Activated CD4-positive, alpha-beta T cell treated with anti-CD3 and anti-CD28 coated beads, Interleukin-2, amount 50 U/mL, for 16 hours (primary cell): ENCODE results near the gene LRRC8B.
A peak's percentile ranks its signal among the peaks of the same experiment; 100 is the strongest.
"Not testable (repeated sequence)": the region's sequence is repeated elsewhere in the genome, so short reads cannot be mapped to it uniquely, and the experiment has no call there.

Experiments used
- DNase-seq: peaks from one replicate; pipeline ENCODE4 v3.0.0-alpha.2; 2020

The LRRC8B gene

DNA sequence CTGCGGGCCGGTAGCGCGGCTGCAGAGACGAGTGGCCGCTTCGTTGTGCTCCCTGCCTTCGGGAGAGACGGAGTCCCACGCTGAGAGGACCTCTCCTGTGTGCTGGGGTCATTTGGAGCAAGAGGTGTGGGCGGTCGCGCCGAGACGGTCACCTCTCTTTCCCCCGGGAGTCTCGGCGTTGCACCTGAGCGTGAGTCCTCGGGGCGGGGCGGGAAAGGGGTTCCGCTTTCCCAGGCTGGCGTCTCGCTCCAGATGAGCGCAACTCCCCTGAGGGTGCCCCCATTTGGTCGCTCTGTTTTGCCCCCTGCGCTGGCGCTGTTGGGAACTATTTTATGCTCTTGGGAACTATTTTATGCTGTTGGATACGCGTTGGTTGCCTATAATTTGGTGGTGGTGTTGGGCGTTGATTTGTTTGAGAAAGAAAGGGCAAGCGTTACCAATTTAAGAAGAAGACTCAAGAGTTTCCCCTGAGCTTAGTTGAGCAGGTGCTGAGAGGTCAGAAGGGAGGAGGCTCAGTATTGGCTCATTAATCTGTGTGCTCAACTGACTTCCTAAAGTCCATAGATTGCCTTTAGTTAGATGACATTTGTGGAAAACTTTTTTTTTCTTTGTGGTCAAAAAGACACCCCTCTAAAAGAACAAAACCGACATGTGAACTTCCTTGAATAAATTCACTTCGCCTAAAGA is 683 bp downstream of the LRRC8B start:
- peak; percentile 25 for DNase-seq

DNA sequence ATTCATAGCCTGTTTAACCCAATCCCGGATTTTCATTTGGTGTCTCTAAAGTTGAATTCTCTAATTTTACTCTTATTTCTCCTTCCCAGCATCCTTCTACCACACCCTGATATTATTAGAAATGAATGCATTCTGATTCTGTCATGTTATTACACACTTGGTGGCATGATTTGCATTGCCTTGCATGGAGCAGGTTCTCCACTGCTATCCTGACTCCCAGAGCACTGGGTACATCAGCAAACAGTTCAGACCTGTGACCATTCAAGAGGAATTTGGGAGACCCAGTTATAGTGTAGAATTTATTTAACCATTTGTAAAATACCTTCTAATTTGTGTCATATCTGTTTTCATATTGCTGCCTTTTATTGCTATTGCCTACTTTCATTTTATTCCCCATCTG is 2.6 kb downstream of the LRRC8B start:
- no peak for DNase-seq

DNA sequence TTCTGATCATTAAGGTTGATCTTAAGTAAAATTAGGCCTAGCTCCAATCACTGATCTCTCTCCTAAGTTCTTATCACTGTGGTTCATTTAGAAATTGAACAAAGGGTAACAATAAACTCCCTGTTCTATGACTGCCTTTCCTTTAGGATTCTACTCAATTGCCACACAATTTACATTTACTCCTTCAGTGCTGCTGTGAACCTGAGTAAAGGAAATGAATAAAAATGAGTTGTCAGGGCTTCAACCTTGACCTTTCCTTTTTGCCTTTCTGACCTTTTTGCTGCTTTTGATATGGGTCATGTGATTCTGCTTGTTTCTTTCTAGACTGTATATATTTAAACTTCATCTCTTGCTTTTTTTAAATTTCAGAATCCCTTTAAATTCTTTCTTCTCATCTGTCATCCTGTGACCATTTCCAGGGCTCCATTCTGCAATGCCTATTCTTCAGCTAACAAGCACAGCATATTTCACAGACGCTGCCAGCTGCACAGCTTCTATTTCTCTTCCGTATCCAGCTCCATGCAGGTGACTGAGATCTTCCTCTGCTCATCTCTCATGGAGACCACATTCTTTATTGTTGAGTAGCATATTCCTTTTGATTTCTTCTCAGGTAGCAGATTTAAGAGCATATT is 3.2 kb downstream of the LRRC8B start:
- DNase-seq = no peak

DNA sequence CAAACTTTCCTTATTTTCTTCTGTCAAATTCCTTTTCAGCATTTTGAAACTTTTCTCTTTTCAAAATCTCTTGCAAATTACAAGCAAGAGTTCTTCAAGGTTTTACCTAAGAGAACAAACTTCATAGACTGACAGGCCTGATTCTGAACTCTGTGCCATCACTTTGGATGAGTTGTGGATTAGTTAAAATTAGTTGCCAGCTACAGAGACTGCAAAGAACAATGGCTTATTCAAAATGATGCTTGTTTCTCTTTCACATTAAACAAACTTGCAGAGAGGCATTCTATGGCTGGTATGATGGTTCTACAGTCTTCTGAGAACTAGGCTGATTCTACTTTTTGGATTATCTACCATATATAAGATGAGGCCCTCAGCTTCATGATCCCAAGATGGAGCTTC is 3.8 kb downstream of the LRRC8B start:
- no peak for DNase-seq

DNA sequence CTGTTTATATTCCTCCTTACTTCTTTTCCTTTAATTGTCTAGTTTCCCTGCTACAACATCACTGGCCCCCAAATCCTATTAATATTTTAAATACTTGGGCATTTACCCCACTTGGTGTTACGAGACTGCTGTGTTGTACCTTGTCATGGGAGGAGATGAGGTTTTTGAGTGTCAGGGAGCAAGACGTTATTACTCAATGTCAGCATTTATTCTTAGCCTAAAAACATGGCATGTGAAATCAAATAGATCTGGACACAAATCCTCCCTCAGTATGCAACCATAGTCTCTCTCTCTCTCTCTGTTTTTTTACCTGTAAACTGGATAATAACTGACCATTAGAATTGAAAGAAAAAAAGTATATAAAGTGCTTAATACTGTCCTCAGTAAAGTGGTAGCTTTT is 4.6 kb downstream of the LRRC8B start:
- DNase-seq = no peak

DNA sequence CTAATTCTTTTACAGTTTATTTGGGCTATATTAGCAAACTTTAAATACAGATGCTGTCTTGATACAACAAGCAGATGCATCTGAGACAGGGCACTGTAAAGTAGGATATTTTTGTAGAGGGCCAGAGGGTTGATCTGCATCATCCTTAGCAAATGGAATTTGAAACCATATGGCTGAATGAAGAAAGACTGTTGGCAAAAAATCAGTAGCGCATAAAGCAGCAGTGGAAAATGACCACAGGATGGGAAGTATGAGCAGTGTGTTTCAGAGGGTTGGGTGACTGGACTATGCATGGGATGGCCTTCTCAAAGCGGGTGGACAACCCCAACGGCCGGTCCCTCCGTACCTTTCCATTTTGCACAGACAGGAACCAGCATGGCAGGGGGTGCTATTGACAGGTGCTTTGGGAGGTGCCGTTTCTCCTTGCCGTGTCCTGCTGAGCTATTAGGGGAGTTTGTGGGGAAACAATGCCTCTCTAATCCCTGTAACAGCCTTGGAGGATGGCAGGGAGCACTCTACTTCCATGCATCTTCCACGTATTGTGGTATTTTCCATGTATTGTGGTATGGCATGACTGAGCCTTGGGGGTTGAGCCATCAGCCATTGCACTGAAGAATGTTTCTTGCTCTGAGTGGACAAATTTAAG is 5.9 kb downstream of the LRRC8B start:
- DNase-seq = no peak

DNA sequence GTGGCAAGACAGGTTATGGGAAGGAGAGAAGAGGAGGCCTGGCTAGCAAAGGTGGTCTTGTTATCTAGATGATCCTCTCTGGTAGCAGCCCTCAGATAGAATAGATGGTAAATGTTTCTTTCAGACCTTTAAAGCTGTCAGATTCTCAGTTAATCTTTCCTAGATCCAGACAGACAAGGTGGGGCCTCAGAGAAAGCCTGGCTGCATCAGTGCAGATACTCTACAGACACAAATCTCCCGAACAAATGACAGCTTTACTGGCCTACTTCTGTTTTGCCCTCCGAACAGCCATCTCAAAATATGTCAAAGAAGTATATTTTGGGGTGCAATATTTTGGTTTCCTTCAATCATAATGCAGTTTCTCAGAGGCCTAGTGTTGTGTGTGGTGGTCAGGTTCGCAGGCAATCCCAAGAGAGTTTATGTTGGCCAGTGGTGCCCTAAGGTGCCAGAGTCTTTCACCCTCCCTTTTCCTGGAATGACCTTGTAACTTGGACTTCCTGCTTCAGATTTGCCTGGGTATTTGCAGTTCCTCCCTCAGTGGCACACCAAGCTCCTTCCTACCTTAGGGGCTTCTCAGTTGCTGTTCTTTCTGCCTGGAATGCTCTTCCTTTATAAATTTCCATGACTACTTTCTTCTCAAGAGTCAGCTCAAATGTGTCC is 7.0 kb downstream of the LRRC8B start:
- DNase-seq = no peak

DNA sequence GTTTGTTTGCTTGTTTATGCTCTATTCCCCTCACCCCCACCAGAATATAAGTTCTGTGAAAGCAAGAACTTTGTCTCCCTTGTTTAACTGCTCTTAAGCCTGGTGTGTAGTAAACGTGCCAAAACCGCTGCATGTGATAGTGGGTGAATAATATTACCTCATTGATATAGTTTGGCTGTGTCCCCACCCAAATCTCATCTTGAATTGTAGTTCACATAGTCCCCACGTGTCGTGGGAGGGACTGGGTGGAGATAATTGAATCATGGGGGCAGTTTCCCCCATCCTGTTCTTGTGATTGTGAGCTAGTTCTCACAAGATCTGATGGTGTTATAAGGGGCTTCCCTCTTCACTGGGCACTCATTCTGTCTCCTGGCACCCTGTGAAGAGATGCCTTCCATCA is 7.6 kb downstream of the LRRC8B start:
- DNase-seq = no peak

DNA sequence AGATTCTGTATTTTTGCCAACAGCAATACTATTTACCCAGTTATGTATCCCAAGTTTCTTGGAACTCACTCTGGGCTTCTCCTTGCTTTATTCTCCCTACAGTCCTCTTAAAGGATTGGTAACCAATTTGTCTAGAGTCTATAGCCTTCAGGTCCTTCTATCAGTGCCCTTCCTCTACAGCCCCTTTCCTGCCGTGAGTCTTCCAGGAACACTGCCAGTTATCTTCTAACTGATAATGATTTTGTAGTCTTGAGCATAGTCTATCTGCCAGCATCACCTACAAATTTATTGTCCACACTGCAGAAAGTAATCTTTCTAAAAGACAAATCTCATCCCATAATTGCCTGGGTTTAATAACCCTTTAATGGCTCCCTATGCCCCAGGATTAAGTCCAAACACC is 8.2 kb downstream of the LRRC8B start:
- DNase-seq = no peak

DNA sequence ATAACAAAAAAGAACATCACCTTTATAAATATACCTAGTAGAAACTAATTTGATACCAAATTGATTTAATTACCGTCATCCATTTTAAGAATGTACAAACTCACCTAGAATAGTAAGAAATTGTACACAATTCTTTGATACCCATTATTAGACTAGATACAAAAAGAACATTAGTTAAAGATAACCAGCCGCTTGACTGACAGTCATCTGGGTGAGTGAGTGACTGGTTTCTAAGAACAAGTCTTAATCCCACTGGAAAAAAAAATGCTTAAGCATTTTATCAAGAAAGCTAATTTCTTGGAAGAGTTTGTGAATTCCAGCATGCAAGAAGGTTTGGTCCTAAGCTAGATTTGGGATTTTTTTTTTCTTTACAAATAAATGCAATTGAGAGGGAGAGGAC is 10.9 kb downstream of the LRRC8B start:
- no peak for DNase-seq

DNA sequence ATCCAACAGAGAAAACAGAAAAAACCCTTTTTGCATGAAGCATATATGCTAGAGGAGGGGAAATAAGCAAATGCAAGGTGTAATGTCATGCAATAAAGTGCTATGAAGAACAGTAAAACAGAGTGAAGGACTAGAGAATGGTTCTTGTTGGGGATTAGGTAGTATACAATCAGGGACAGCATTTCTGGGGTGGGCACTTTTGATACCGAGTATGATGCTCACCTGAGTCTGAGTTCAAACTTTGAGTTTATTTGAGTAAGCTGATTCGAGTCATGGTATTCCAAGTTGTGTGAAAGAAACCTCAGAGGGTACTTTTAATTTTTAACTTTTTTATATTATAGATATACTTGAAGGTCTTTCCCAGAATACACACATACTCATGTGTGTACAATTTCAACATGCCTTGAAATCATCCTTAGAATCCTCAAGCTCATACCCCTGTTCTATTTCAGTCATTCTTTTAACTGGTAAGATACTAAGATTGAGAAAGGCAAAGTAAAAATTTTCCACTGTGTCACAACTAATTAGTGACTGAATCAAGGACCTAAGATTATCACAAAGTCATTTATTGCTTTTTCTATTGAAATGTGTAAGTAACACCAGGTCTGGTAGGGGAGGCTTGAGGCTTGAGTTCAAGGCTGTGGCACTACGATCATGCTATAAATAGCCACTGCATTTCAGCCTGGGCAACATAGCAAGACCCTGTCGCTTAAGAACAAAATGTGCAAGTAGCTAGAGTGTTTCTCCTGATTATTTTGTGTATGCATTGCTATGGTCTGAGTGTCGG is 12.1 kb downstream of the LRRC8B start:
- peak; percentile 54 for DNase-seq

DNA sequence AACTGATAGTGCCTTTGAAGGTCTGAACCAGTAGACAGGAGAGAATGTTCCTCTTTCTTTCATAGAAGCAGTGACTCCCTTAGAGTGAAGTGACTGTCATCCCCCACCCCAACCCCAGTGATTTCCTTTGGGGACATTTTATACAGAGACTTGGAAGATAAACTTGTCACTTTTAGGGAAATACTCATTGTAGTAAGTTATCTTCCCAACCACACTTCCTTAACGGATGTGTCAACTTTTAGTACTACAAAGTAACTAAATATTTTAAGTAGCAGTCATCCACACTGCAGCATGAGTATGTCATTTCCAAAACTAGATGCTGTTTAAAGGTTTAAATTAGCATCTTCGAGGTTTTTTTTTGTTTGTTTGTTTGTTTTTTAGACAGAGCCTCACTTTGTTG is 13.7 kb downstream of the LRRC8B start:
- no peak for DNase-seq

DNA sequence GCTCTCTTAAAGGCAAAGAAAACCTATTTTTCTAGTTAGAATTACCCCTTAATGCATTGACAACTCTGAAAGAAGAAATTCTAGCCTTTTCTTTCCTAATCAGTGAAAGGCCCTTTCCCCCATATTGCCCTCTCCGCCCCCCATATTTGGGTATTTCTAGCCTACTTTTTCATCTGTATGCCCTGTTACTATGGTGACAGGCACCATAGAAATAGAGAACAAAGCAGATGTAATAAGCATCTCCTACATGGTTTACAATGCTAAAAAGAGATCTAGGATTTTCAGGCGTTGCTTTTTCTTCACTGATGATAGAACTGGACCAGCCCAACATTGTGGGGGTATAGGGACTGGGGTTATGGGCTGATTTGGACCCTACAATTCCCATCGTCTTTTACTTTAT is 14.5 kb downstream of the LRRC8B start:
- DNase-seq = no peak

DNA sequence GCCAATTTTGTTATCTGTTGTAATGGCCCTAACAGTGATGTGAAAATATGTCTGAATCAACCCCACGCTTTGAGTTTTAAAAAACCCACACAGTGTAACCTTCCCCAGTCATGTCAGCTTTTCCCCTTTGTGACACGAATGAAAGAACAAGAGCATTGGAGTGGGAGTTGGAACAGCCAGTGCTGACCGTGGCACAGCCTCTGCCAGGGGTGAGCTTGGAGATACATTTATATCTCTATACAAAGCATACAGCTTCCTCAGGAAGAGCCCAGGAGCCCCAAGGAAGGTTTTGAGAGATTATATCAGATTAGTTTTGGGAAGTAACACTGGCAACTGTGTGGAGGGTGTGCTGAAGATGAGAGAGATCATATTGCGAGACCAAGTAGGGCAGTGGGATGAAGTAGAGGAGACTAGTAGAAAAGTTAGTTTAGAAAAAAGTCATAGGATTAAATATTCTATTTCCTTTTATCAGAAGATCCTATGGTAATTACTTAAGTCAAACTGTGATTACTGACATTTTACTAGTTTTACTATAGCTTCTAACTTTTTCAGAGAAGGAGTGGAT is 15.9 kb downstream of the LRRC8B start:
- peak; percentile 18 for DNase-seq

DNA sequence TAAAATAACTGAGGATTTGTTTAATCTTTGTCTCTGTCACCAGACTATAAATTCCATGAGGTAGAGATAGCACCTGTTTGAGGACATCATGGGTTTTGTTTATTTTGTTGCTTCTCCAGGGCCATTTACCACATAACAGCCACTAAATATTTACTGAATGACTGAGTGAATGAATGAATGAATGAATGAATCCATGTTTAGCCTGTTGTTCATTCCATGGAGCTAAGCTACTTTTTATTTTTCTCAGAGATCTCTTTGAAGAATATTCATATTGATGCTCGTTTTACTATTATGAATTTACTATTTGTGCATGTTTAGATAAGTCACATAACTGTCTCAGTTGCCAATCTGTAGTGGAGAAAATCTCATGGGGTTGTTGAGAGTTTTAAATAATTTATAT is 17.7 kb downstream of the LRRC8B start:
- no peak for DNase-seq

DNA sequence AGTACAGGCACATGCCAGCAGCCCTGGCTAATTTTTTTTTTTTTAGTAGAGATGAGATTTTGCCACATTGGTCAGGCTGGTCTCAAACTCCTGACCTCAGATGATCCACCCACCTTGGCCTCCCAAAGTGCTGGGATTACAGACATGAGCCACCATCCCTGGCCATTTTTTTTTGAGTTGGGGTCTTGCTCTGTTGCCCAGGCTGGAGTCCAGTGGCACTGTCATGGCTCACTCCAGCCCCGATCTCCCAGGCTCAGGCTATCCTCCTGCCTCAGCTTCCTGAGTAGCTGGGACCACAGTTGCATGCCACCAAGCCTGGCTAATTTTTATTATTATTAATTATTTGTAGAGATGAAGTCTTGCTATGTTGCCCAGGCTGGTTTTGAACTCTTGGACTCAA is 19.0 kb downstream of the LRRC8B start:
- DNase-seq = not testable (repeated sequence)

DNA sequence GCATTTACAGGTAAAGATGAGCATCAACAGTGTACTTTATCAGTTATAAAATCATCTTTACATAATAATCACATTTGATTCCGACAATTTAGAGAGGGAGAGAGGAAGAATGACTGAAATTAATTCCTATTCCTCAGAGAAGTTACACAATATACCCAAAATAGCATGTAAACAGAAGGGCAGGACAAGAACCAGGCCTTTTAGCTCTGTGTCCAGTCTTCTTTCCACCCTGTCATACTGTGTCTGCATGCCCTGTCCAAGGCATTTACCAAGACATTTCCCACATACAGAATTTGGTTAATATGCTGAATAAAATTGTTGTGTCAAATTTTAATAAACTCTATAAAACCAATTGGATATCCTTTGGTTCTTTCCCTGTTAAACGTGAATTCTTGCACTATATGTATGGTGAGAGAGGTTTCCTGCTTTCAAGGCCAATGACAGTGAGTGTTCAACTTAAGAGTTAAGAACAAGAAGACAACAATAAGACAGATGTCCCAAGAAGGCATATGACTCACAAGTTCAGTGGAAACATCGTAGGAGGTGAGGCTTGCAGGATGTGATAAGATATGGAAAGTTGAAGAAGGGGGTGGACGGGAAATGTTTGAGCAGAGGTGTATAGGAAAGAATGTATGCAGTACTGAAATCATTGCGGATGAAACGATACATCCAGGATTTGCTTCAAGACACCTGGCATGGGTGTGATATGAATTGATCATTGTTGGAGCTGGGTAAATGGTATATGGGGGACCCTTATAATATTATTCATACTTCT is 20.8 kb downstream of the LRRC8B start:
- DNase-seq = peak; percentile 79

DNA sequence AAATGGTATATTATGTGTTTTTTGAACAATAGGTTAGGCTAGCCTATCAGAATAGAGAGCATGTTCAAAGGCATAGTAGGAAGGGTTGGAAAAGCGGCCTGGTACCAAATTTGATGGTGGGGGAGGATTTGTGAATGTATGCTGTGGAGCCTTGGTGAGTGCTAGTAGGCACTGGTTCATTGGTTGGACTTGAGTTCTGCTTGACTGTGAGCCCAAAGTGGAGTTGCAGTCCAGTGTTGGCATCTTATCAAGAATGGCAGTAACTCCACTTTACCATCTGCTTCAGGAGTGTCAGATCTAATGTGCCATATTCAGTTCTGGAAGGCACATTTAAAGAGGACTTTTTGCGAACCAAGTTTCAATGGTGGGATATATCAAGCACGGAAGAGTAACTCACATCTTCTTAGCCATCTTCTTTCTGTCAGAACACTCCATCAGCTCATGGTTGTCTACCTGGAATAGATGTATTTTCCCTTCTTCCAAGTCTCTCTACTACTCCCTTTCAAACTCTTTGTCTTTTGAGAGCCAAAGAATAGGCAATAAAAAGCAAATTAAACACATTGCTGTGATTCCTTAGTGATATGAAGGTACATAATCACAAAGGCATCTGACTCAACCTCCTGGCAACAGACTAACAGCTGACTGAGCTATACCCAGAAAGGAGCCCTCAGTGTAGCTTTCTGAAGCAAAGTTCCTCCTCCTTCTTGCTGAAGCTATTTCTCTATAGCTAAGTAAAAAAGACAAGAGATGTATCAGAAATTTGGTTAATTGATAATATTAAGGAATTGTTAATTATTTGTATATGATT is 21.7 kb downstream of the LRRC8B start:
- peak; percentile 35 for DNase-seq

DNA sequence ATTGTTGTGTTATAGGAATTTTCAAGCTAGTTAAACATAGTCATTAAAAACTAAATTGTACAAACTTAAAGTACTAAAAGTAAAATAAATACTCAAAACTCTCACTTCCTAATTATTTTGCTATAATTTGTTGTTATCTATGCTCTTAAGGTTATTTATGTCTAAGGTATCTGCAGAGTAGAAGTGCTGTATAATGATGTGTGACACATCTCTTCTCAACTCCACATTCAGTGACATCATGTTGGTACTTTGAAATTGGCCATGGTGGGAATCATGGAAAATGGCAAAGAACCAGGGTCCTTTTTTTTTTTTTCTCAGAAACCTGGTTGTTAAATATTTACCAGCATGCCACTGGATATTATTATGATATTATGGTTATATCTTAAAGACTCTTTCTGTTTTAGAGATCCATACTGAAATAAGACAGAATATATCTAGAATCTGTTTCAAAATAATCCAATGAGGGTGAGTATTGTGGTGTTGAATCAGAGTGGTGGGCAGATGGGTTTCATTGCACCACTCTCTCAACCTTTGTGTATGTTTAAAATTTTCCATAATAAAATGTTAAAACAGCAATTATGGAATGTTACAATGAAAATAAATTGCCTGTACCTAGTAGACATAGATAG is 22.4 kb downstream of the LRRC8B start:
- no peak for DNase-seq

DNA sequence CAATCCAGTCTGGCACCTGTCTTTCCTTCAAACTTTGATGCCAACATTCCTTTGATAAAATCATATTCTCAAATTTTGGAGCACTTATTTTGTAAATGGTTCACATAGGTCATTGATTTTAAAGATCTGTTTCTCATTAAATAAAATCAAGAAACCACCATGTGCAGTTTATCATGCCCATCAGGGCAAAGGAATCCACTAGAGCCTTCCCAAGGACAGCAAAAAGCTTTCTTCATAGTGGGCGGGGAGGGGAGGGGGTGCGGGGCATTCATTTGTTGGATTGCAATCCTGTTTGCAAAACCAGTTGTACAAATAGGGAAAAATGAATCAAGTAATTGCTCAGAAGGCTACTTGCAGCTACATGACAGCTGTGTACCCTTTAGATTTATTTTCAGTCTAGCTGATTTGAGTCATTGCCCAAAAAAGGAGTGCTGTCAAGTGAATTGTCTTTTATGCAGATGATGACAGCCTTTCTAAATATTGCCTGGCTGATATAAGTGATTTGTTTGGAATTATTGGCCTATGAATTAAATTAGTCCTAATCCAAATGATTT is 23.0 kb downstream of the LRRC8B start:
- peak; percentile 69 for DNase-seq
